K562 (cell line): ENCODE data around the gene MARK4. TPM values are rescaled to one million over a fixed set of nuclear protein-coding genes. Genes with fewer than 3 reads are reported as not detected.

ENCODE experiments used
- ATAC-seq: fragments of 200-7000 bp; cut with Tn5 transposase; 3 replicates; pipeline ENCODE4 v1.9.1; 2020; ENCODE audit warnings: moderate library complexity
- BruUV-seq: library from RNA; stranded (reverse); fragments of 400-500 nt; replicated peaks from 2 replicates; lab custom pipeline; 2021; lab: Mats Ljungman, UMichigan
- CTCF ChIA-PET: fragments of 300-600 bp; formaldehyde crosslinking; extraction: SDS; loops from one replicate; lab custom pipeline; 2021; ENCODE audit warnings: low intra/inter-chr PET ratio; lab: Yijun Ruan, JAX
- POLR2A ChIA-PET: fragments of 300-600, 350-650 bp; sonication (Branson Sonifier 250); formaldehyde crosslinking; extraction: SDS; loops from one replicate; lab custom pipeline; 2021; ENCODE audit warnings: antibody characterized with exemption, inconsistent platforms; lab: Yijun Ruan, JAX
- DNase-seq, 4 experiments: peaks; one replicate each; pipeline versions ENCODE4 v3.0.0 to v3.0.0-alpha.2; 2011 to 2018; ENCODE audit warnings: low spot score in 3 of 4, mixed read lengths in 3 of 4; ENCODE audit errors: extremely low read depth in 1 of 4
- FAIRE-seq: peaks from 2 replicates; lab custom pipeline; 2011; peaks lifted over from hg19 to GRCh38; lab: Jason Lieb, UNC
- H2AFZ ChIP-seq: 2 replicates; pipeline ENCODE4 v1.6.0; 2011; ENCODE audit warnings: low read depth, low read length, control low read depth, inconsistent platforms
- H3K27ac ChIP-seq: fragments of 200-600 bp; 3 replicates; pipeline ENCODE4 v1.8.0; 2011; ENCODE audit warnings: low read depth, mild to moderate bottlenecking, control low read depth, inconsistent platforms, low read length, moderate library complexity, mixed read lengths; ENCODE audit errors: extremely low read depth
- H3K27me3 ChIP-seq, 2 experiments: fragments of 300-600 bp in 1 of 2; 2 replicates in 1 of 2; 3 replicates in 1 of 2; pipeline versions ENCODE4 v1.6.0 to v1.8.0; 2011; ENCODE audit warnings: inconsistent platforms in 2 of 2, low read length in 2 of 2, mild to moderate bottlenecking in 1 of 2, mixed read lengths in 1 of 2, moderate library complexity in 1 of 2; ENCODE audit not compliant: control insufficient read depth in 2 of 2, insufficient read depth in 2 of 2
- H3K36me3 ChIP-seq: fragments of 300-600 bp; 3 replicates; pipeline ENCODE4 v1.8.0; 2011; ENCODE audit warnings: mild to moderate bottlenecking, low read length, inconsistent platforms; ENCODE audit not compliant: control insufficient read depth, insufficient read depth
- H3K4me1 ChIP-seq, 2 experiments: fragments of 200-600 bp in 1 of 2; replicated peaks in 1 of 2; 2 replicates in 1 of 2; 3 replicates in 1 of 2; pipeline versions ENCODE4 v1.5.1 to v1.8.0; 2011; ENCODE audit warnings: inconsistent platforms in 2 of 2, low read length in 2 of 2, mild to moderate bottlenecking in 1 of 2, mixed read lengths in 1 of 2, moderate library complexity in 1 of 2; ENCODE audit not compliant: control insufficient read depth in 2 of 2, insufficient read depth in 2 of 2
- H3K4me2 ChIP-seq: 2 replicates; pipeline ENCODE4 v1.6.1; 2011; ENCODE audit warnings: low read length, control low read depth, inconsistent platforms, mixed read lengths; ENCODE audit not compliant: insufficient read depth
- H3K4me3 ChIP-seq: fragments of 200-600 bp; sonication (generic), shearing (Covaris generic); 2 replicates; pipeline ENCODE4 v1.5.1; 2016; ENCODE audit warnings: control low read depth, inconsistent platforms
- H3K79me2 ChIP-seq: fragments of 200-600 bp; 3 replicates; pipeline ENCODE4 v1.8.0; 2011; ENCODE audit warnings: low read length, inconsistent platforms; ENCODE audit not compliant: control insufficient read depth, insufficient read depth
- H3K9ac ChIP-seq, 2 experiments: 2 replicates each; pipeline versions ENCODE4 v1.6.0 to v1.6.1; 2011; ENCODE audit warnings: low read depth in 2 of 2, low read length in 2 of 2, control low read depth in 1 of 2, inconsistent platforms in 1 of 2, mild to moderate bottlenecking in 1 of 2, mixed read lengths in 1 of 2; ENCODE audit not compliant: insufficient read depth in 1 of 2
- H3K9me1 ChIP-seq: one replicate; pipeline ENCODE4 v1.6.0; 2011; ENCODE audit warnings: inconsistent platforms, mild to moderate bottlenecking, low read length, moderate library complexity; ENCODE audit not compliant: control insufficient read depth, insufficient read depth
- H3K9me3 ChIP-seq: replicated peaks from 2 replicates; pipeline ENCODE4 v1.5.1; 2011; ENCODE audit warnings: low read depth, low read length, inconsistent platforms; ENCODE audit not compliant: control insufficient read depth, insufficient read depth
- H4K20me1 ChIP-seq: replicated peaks from 2 replicates; pipeline ENCODE4 v1.6.1; 2011; ENCODE audit warnings: low read length, inconsistent platforms, mixed read lengths; ENCODE audit not compliant: control insufficient read depth, insufficient read depth
- CEBPB ChIP-seq: fragments of 450-650 bp; IDR thresholded peaks from 2 replicates; pipeline ENCODE4 v1.6.1; 2016; ENCODE audit warnings: missing genetic modification characterization, missing compliant biosample characterization
- CHCHD3 ChIP-seq: fragments of 250-450 bp; sonication (Bioruptor Pico); IDR thresholded peaks from 2 replicates; pipeline ENCODE4 v2.1.2; 2022; ENCODE audit warnings: mild to moderate bottlenecking
- ELF4 ChIP-seq: fragments of 450-650 bp; formaldehyde crosslinking; IDR thresholded peaks from 2 replicates; pipeline ENCODE4 v1.4.0; 2022; ENCODE audit warnings: missing genetic modification characterization
- EWSR1 ChIP-seq: fragments of 450-650 bp; IDR thresholded peaks from 2 replicates; pipeline ENCODE4 v1.6.1; 2018; ENCODE audit warnings: borderline replicate concordance, mild to moderate bottlenecking, low read depth, moderate library complexity; ENCODE audit not compliant: partially characterized antibody
- HDAC6 ChIP-seq: IDR thresholded peaks from 2 replicates; pipeline ENCODE4 v1.6.1; 2012; ENCODE audit warnings: low read depth, mild to moderate bottlenecking, control low read depth, inconsistent platforms, low read length, moderate library complexity
- PTTG1 ChIP-seq: fragments of 450-650 bp; IDR thresholded peaks from 2 replicates; pipeline ENCODE4 v1.6.1; 2016; ENCODE audit warnings: low read depth, mild to moderate bottlenecking, missing genetic modification characterization, missing compliant biosample characterization
- RBM15 ChIP-seq: fragments of 200-400 bp; formaldehyde crosslinking; IDR thresholded peaks from 2 replicates; pipeline ENCODE4 v1.6.1; 2018; ENCODE audit warnings: mild to moderate bottlenecking, low read length, moderate library complexity; ENCODE audit not compliant: insufficient read depth
- RBM22 ChIP-seq: fragments of 200-400 bp; formaldehyde crosslinking; IDR thresholded peaks from 2 replicates; pipeline ENCODE4 v1.6.1; 2018; ENCODE audit warnings: low read length, low read depth; ENCODE audit not compliant: poor library complexity, severe bottlenecking
- TCF3 ChIP-seq: sonication (generic); formaldehyde crosslinking; IDR thresholded peaks from 2 replicates; pipeline ENCODE4 v1.4.0; 2020; ENCODE audit warnings: mild to moderate bottlenecking, missing genetic modification reagents
- TOE1 ChIP-seq, 2 experiments: fragments of 450-650 bp in 1 of 2; sonication (generic) in 1 of 2; formaldehyde crosslinking in 1 of 2; IDR thresholded peaks; 2 replicates each; pipeline versions ENCODE4 v1.7.1 to v1.8.0; 2016 to 2022; ENCODE audit warnings: borderline replicate concordance in 2 of 2, mild to moderate bottlenecking in 2 of 2, antibody characterized with exemption in 1 of 2, inconsistent platforms in 1 of 2, low read depth in 1 of 2, missing genetic modification reagents in 1 of 2, moderate library complexity in 1 of 2
- ZBED1 ChIP-seq: IDR thresholded peaks from 2 replicates; pipeline ENCODE4 v1.6.1; 2014
- ZC3H11A ChIP-seq: IDR thresholded peaks from 2 replicates; pipeline ENCODE4 v1.6.1; 2012; ENCODE audit warnings: low read depth, low read length, improper control_type of control experiment
- ZNF124 ChIP-seq: sonication (generic); formaldehyde crosslinking; IDR thresholded peaks from 2 replicates; pipeline ENCODE4 v1.8.1; 2022; ENCODE audit warnings: missing genetic modification reagents
- ZNF165 ChIP-seq: fragments of 250-450 bp; sonication (Bioruptor Pico); IDR thresholded peaks from 2 replicates; pipeline ENCODE4 v1.4.0; 2020; ENCODE audit warnings: borderline replicate concordance
- ZNF354B ChIP-seq: fragments of 250-450 bp; sonication (Bioruptor Pico); IDR thresholded peaks from 2 replicates; pipeline ENCODE4 v1.4.0; 2020
- ZNF764 ChIP-seq: fragments of 250-450 bp; sonication (Bioruptor Pico); IDR thresholded peaks from 2 replicates; pipeline ENCODE4 v1.4.0; 2020; ENCODE audit warnings: low read depth, mild to moderate bottlenecking, moderate library complexity
- WGBS: fragments of 100-300 bp; shearing (Covaris generic); methylation state at CpG from one replicate; pipeline ENCODE4 v1.1.6; 2016; ENCODE audit warnings: low coverage, mixed read lengths; ENCODE audit not compliant: insufficient coverage; ENCODE audit errors: missing lambda C conversion rate; 5-methylcytosine and 5-hydroxymethylcytosine counted together
- in situ Hi-C: fragments of 300-500 bp; cut with MboI; formaldehyde crosslinking; loops from 4 replicates; pipeline ENCODE4 v1.15.0; 2018; ENCODE audit warnings: inconsistent platforms, mixed read lengths
- intact Hi-C: fragments of 100-400 bp; cut with micrococcal nuclease; formaldehyde crosslinking; loops from 2 replicates; pipeline ENCODE4 v1.14.2; 2022
- polyA plus RNA-seq, 8 experiments: library from polyadenylated mRNA; depleted of rRNA in 4 of 8; stranded (reverse) in 5 of 8; unstranded in 3 of 8; fragments of >200 nt; fragmentation: Nextera tagmentation in 2 of 8; fragmentation: Illumina TruSeq in 1 of 8; extraction: Ambion mirVana in 2 of 8; extraction: Trizol in 1 of 8; gene quantifications; 2 replicates each; pipeline versions ENCODE4 v1.2.1 to v1.2.3, GENCODE V29; 2011 to 2014; ENCODE audit warnings: inconsistent platforms in 1 of 8, missing spikeins in 1 of 8
- total RNA-seq, 7 experiments: library from RNA; depleted of rRNA in 6 of 7; stranded (reverse); fragments of >200 nt in 6 of 7; fragmentation: Illumina TruSeq in 2 of 7; extraction: Trizol in 2 of 7; gene quantifications; 2 replicates each; pipeline versions ENCODE4 v1.2.1 to v1.2.3, GENCODE V29; 2011 to 2021; ENCODE audit warnings: low replicate concordance in 1 of 7
- TF ChIP-seq, protein P1 (sequence below): sonication (generic); formaldehyde crosslinking; IDR thresholded peaks from 2 replicates; pipeline ENCODE4 v1.8.1; 2022; ENCODE audit warnings: missing genetic modification reagents
- TF ChIP-seq, protein P2 (sequence below): sonication (generic); formaldehyde crosslinking; IDR thresholded peaks from 2 replicates; pipeline ENCODE4 v1.9.0; 2022; ENCODE audit warnings: mild to moderate bottlenecking, missing genetic modification reagents

Gene MARK4
- total and polyA plus RNA-seq, 9 of the 15 experiments (the other 6 are each of a cell fraction or from before 2014, with no cell fraction given), result 0.52 to 29.4 (median 8.6) TPM

DNA sequence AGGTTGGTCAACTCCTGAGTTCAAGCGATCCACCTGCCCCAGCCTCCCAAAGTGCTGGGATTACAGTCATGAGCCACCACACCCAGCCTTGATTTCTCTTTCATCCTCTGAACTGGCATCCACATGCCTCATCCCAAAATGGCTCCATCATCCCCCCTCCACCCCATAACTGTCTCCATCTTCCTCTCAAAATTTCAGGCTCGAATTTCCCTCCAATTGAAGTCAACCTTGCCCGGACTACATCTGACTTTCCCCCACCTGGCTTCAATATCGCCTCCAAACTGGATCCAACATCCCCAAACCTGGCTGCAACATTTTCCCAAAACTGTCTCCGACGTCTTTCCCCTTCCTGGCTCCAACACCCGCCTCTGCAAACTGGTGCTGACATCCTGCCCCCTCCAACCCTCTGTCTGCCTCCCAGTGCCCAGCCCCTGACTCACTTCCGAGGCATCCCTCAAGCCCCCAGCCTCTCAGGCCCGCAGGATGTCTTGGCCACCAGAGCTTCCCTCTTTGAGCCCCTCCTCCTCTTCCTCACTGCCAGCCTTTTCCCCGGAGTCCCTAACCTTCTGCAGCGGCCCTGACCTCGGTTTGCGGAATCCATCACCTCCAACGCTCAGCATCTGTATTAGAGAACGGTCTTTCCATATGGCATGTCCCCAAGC, 6.8 kb upstream of the MARK4 start:
- Histone ChIP-seq H3K27ac (no peak overlapping the region), H3K9me1 (no peaks in the 10 kb centered on the region), H2AFZ (no peak overlapping the region), H3K4me2 (peak overlapping the region; percentile 76), H3K36me3 (no peaks in the 10 kb centered on the region), H4K20me1 (no peaks in the 10 kb centered on the region), H3K9ac (peak overlapping the region; percentile 50 to 90; a peak in 3 of 4 replicates), H3K27me3 (no peaks in the 10 kb centered on the region), H3K4me3 (peak overlapping the region; percentile 29), H3K79me2 (peaks cover 29% of the 10 kb centered on the region), H3K9me3 (no peaks in the 10 kb centered on the region), H3K4me1 (peaks cover 38 to 59% of the 10 kb centered on the region in 2 experiments)
- no peak for TF ChIP-seq RBM15
- TF ChIP-seq ZNF165 (CRISPR knock-in tag), result no peak
- no peak for TF ChIP-seq ZBED1
- TF ChIP-seq ZNF764 (CRISPR knock-in tag), result no peak
- no peak for TF ChIP-seq RBM22
- TF ChIP-seq ZNF354B (CRISPR knock-in tag), result no peak
- TF ChIP-seq HDAC6, result no peak
- TF ChIP-seq, protein P1, sequence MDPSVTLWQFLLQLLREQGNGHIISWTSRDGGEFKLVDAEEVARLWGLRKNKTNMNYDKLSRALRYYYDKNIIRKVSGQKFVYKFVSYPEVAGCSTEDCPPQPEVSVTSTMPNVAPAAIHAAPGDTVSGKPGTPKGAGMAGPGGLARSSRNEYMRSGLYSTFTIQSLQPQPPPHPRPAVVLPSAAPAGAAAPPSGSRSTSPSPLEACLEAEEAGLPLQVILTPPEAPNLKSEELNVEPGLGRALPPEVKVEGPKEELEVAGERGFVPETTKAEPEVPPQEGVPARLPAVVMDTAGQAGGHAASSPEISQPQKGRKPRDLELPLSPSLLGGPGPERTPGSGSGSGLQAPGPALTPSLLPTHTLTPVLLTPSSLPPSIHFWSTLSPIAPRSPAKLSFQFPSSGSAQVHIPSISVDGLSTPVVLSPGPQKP (CRISPR knock-in tag), result no peak
- no peak for TF ChIP-seq ZNF124 (CRISPR knock-in tag)
- TF ChIP-seq EWSR1, result no peak
- TF ChIP-seq, protein P2, sequence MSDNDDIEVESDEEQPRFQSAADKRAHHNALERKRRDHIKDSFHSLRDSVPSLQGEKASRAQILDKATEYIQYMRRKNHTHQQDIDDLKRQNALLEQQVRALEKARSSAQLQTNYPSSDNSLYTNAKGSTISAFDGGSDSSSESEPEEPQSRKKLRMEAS (CRISPR knock-in tag), result no peak
- no peak for TF ChIP-seq TOE1 (IDR thresholded peaks at IDR 0.05; ENCODE audit: borderline replicate concordance)
- TF ChIP-seq TOE1 (CRISPR knock-in tag; IDR thresholded peaks at IDR 0.05; ENCODE audit: borderline replicate concordance, low read depth), result no peak
- TF ChIP-seq ZC3H11A, result no peak
- TF ChIP-seq CHCHD3, result no peak
- no peak for TF ChIP-seq PTTG1 (tag)
- TF ChIP-seq CEBPB (tag), result no peak
- TF ChIP-seq TCF3 (CRISPR knock-in tag), result no peak
- TF ChIP-seq ELF4 (CRISPR knock-in tag), result no peak
- BruUV-seq, result no TSS peak
- intact Hi-C loops (loop anchor here (10.0 kb wide), 1 partner anchor 229 kb away; no protein-coding TSS in a partner anchor), in situ Hi-C loops (no loop called here)
- 69% methylated on average over 15 of the region's 15 CpGs for whole genome bisulfite sequencing
- no peak for ATAC-seq
- ChIA-PET CTCF (no interaction called here), POLR2A (interaction anchor here (1.2 to 1.4 kb wide), 2 partner anchors 9 to 11 kb away, joined by 3 to 5 read pairs; no protein-coding TSS in a partner anchor)
- FAIRE-seq, result no peak
- no peak for DNase-seq
